DMS79 (cell line): ENCODE data around the gene INF2.
A peak's percentile ranks its signal among the peaks of the same experiment; 100 is the strongest.
"Not testable (repeated sequence)": the region's sequence is repeated elsewhere in the genome, so short reads cannot be mapped to it uniquely, and the experiment has no call there.

Experiments used
- DNase-seq: peaks from one replicate; lab custom pipeline; 2025; lab: John Stamatoyannopoulos, UW

The INF2 gene

DNA sequence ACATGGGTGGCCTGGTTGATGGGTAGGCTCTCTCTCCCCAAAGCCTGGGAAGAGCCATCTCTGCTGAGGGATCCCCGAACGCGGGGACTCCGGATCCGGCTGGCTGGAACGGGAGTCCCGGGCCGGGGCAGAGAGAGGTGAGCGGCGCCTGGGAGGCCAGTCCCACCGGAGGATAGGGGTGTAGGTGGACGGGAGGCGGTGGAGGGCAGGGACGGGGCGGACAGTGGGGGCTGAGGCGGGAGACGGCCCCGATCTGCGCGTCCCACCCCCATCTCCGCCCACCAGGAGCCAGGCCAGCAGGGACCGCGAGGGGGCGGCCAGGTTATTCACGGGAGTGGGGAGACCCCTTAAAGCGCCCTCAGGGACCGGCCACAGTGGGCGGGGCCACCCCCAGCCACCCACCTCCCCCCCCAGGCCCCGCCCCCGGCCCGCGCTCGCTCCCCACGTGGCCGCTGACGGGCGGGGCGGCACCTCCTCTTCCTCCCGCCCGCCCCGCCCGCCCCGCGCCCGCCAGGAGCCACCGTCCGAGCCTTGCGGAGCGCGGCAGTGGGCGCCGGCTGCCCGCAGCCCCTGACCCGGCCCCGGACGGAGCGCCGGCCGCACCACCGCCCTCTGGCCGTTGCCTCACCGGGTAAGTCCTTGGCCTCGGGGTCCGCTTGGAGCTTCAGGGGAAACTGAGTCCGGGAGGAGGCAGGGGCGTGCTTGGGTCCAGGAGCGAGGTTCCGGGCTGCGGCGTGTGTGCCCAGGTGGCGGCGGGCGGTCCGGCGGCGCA lies at the start of gene INF2:
Gene INF2 (plus strand): TSS at position 510 of the 772 bp plus-strand sequence. CDS start 11,748 bp downstream, outside the sequence.
- DNase-seq: peak; percentile 35

DNA sequence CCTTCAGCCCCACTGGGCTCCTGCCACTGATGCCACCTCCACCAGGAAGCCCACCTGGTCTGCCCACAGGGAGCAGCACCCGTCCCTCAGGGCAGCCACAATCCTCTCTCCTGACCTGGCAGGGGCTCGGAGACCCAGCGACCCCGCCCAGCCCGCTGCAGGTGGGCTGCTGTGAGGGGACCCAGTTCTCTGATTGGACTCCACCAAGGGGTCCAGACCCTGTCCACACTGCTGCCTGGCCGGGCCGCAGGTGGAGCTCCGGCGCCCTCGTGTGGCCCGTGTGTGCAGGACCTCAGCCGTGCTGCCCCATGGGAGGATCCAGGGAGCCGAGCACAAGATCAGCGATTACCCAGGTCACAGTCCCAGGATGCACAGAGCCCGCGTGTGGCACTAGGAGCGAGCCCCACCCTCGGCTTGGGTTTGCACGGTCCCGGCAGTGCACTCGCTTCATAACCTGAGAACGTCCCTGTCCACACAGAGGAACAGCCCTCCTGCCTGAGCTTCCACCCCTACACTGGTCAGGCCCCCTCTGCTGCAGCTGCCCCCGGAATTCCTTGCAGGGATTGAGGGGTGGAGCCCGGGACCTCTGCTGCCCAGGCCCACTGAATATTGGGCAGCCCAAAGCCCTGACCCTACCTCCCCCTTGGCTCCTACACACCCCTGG lies 49.4 kb upstream of the INF2 start:
- peak; percentile 47 for DNase-seq

DNA sequence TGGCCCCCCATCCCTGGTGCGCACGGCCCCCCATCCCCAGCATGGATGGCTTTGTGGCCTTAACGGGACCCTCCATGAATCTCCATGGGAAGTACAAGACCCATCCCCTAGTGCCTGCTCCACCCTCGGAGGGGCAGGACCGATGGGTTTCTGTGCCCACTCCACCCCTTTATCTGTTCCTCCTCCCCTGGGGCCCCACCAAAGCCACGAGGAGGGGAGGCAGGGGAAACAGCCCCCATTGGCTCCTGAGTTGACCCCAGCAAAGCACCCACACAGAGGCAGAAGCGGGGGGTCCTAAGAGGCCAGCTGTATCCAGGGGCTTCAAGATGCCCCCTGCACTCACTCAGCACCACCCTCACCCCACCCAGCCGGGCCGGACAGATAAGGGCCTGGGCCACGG lies 48.7 kb upstream of the INF2 start:
- no peak for DNase-seq

DNA sequence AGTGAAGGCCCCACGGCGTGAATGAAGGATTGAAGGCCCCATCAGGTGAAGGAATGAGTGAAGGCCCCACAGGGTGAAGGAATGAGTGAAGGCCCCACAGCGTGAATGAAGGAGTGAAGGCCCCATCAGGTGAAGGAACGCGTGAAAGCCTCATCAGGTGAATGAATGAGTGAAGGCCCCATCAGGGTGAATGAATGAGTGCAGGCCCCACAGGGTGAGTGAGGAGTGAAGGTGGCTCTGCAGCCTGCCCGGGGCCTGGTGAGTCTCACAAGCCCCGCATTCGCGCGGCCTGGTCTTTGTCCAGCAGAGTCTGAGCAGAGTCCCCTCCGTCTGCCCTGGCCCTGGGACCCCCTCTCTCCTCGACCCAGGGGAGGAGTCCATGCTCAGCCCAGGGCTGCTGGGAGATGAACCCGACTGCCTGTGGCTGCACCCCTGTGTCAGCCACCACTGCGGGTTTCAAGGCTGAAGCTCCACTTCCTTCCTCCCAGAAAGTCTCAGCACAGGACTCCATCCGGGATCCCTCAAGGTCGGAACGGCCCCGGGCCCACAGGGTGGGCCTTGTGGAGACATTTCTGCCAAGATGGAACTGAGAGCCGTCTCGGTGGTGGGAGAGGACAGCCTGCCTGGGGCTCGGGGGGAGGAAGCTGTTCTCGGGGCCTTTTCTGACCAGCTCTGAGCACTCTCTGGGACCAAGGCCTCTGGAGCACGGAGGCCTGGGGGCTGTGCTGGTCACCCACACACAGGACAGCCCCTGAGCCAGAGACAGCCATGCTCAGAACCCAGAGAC lies 47.5 kb upstream of the INF2 start:
- DNase-seq: no peak

DNA sequence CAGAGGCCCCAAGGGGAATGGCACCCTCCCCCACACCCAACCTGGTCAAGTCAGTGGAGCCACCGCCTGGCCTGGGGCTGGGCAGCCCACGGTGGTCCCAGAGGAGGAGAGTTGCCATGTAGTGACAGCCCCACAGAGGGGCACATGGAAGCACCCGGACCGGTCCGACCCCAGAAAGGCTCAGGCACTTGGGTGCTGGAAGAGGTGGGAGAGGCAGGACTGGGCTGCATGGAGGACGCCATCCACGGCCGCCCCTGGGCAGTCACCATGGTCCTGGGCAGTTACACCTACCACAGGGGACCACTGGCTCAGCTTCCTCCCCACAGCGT lies 46.9 kb upstream of the INF2 start:
- no peak for DNase-seq

DNA sequence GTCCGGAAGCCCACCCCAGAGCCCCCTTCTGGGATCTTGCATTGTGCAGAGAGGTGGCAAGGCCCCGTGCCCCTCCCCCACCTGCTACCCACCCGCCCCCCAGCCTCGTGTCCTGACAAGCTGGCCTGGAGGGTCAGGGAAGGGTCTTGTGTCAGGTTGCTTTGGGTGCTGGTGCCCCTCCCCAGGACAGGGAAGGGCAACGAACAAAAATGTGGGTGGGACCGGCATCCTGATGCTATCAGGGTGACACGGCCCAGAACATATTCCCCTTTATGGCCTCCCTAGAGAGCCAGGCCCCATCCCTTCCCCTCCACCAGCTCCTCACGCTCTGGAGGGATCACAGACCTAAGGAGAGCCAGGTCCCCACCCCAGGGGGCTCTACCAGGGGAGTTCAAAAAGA lies 46.1 kb upstream of the INF2 start:
- DNase-seq: no peak

DNA sequence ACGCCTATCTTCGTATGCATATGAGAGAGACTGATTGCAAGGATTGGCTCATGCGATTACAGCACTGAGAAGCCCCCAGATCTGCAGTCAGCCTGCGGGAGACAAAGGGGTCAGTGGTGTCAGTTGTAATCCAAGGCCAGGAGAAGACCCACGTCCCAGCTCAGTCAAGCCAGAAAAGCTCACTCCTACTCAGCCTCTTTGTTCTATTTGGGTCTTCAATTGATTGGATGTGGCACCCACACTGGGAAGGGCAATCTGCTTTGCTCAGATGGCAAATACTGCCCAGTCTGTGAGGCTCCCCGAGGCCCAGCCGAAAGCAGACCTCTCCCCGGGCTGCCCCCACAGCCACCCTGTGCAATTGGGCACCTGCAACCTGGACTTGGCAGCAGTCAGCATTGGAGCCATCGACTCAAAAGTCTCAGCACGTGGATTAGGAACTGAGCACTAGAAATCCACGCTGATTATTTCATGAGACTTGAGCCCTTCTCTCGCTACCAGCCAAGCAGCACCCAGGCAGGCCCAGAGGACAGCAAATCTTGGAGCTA lies 45.3 kb upstream of the INF2 start:
- DNase-seq: no peak

DNA sequence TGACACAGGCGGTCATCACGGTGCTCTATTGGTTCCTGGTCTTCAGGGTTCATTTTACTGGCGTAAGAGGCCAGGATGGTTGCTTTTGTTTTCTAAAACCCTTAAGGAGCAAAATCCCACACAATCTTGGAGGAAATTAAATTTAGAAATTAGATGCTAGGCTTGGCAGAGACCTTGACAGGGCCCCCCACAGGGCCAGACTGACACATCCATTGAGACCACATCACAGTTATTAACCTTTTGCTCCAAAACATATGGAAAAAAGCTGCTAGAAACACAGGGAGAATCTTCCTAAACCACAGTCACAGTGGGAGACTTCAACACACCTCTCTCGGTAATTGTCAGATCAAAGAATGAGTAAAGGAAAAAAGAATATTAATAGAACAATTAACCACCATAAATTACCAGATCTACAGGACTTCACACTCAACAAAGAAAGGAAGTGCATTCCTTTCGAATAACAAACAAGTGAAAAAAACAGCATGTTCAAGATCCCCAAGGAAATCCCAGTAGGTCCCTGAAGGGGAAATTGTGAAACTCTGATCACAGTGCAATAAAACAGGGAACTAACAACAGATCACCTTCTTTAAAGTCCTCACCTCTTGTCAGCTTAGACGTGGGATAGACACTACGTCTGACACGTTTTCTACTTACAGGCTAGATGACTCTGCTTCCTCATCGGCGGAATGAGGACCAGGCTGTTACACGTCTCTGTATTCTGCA lies 44.6 kb upstream of the INF2 start:
- DNase-seq: no peak

DNA sequence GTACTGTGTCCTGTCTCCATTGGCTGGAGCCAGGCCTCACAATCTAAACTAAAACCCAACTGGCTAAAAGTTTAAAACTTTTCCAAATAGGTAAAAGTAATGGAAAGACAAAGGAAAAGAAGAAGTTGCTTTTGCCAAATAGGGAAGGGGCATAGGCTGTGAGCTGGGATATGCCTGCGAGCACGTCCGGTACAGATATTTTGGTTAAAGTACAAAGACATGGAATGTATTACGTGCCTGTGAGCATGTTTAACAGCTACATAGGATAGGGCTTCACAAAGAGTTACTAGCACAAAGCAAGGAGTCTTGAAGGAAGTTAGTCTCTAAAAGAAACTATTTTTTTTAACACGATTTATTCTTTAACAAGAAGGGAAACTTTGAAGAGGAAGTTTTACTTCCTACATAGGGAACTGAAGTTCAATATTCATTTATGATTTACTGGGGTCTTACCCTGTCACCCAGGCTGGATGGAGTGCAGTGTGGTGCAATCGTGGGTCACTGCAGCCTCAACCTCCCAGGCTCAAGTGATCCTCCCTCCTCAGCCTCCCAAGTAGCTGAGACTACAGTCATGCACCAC lies 41.9 kb upstream of the INF2 start:
- no peak for DNase-seq

DNA sequence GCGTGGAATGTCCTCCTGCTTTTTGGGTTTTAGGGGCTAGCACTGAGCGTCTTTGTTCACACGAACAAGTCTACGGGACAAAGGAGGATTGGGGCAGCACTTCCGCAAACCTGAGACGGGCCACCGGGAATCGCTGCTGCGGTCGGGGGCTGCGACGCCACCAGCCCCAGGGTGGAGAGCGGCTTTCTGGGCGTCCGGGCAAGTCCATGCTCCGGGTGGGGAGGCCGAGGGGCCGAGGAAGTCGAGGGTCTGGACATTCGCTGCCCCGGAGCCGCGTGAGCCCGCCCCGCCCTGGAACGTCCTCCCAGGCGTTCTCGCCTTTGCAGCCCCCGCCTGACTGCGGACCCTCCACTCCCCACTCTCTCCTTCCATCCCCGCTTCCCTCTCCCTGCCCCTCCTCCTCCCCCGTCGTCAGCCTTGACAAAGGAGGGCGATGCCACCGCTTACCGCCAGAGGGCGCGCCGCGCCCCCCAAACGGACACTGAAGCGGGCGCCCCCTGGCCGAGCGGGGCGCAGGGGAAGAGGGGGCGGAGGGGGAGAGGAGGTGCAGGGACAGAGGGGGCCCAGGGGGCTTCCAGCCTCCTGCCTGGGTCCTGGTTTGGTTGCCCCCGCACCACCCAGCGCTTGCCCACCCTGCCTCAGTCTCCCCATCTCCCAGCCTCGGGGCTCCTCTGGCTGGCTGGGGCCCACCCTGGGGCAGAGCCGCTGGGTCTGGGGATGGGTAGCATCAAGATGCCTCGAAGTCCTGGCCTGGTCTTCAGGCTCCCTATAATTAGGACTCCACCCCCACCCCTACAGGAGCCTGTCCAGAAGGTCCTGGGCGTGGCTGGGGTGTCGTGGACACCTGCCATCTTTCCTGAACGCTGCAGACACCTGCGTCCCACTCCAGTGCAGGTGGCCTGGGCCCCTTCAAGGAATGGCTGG lies 39.1 kb upstream of the INF2 start:
- no peak for DNase-seq

DNA sequence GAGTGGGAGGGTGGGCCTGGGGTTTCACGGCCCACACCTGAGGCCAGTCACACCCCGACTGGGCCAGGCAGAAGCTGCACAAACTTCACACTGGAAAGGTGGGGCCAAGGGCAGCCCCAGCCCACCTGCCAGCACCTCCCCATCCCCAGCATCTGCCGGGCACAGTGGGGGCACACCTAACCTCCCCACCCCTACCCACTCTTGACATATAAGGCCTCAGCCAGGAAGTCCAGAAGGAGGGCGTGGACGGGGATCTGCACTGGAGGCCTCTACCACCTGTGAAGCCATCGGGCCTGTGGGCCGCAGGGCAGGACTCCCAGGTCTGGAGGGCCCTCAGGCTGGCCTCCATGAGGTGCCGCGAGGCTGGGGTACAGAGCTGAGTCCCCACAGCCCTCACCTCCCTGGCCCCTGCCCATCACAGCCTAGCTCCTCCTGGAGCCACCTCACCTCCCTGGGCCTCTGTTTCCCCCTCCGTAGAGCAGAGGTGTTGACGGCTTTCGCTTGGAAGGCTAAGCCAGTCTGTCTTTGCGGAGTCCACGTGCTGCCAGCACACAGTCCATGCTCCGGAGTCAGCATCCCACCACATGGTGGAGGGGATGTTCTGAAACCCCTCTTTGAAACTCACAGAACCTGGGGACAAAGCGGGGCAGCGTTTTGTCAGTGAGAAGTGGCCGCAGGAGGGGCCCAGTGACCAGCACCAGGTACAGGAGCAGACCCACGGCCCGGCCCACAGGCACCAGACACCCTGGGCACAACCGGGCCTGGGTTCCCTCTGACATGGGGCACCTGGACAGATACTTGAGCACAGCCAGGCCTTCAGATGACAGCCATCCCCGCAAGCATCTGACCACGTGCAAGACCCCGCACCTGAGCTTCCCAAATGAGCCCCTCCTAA lies 38.2 kb upstream of the INF2 start:
- DNase-seq: no peak

DNA sequence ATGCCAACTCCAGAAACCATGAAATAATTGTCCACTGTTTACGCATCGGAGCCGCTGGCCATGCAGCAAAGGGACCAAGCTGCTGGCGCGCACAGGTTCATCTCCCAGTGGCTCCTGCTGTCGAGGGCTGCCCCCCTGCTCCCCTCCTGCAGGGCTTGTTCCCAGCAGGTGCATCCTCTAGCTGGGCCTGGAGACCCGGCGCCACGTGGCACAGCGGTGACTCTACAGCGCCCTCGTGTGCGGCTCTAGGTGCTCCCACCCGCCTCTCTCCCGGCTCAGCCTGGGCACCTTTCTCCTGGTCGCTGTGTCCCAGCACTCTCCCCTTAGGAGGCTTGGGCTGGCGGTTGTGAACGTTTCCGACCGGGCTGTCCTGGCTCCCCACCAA lies 37.5 kb upstream of the INF2 start:
- no peak for DNase-seq

DNA sequence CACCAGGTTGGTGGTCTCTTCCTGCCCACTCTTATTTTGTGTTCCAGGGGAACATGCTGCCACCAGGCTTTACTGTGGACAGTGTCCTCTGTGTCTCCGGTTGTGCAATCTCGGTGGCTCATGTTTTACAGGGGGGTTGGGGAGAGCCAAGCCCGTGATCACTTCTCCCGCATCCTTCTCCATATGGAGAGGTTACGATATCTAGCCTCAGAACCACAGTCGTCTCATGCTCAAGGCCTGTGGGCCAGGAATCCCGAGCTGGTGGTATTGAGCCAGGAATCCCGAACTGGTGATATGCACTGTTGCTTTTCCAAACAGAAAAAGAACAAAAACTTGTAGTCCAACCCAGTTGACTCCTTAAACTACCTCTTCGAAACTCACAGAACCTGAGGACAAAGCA lies 37.0 kb upstream of the INF2 start:
- no peak for DNase-seq

DNA sequence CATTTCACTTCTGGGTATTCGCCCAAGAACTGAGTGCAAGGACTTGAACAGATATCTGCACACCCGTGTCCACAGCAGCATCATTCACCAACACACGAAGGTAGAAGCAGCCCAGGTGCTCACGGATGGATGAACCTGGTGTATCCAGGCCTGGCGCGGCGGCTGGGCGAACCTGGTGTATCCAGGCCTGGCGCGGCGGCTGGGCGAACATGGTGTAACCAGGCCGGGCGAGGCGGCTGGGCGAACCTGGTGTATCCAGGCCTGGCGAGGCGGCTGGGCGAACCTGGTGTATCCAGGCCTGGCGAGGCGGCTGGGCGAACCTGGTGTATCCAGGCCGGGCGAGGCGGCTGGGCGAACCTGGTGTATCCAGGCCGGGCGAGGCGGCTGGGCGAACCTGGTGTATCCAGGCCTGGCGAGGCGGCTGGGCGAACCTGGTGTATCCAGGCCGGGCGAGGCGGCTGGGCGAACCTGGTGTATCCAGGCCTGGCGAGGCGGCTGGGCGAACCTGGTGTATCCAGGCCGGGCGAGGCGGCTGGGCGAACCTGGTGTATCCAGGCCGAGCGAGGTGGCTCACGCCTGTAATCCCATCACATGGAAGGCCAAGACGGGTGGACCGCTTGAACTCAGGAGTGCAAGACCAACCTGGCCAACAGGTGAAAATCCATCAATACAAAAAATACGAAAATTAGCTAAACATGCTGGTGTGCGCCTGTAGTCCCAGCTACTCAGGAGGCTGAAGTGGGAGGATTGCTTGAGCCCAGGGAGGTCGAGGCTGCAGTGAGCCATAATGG lies 36.1 kb upstream of the INF2 start:
- DNase-seq: not testable (repeated sequence)

DNA sequence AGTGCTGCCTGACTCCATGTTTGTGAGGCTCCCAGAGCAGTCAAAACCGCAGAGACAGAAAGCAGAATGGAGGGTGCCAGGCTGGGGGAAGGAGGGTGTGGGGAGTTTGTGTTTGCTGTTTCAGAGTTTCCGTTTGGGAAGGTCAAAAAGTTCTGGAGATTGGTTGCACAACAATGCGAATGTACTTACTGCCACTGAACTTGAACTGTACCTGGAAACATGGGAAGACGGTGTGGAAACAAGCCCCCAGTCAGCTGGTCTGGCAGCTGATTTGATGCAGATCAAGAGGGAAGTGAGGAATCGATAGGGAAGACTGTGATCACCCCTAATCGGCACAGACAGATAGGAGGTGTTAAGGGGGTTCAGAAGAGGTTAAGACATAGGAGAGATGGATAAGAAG lies 35.3 kb upstream of the INF2 start:
- DNase-seq: no peak

DNA sequence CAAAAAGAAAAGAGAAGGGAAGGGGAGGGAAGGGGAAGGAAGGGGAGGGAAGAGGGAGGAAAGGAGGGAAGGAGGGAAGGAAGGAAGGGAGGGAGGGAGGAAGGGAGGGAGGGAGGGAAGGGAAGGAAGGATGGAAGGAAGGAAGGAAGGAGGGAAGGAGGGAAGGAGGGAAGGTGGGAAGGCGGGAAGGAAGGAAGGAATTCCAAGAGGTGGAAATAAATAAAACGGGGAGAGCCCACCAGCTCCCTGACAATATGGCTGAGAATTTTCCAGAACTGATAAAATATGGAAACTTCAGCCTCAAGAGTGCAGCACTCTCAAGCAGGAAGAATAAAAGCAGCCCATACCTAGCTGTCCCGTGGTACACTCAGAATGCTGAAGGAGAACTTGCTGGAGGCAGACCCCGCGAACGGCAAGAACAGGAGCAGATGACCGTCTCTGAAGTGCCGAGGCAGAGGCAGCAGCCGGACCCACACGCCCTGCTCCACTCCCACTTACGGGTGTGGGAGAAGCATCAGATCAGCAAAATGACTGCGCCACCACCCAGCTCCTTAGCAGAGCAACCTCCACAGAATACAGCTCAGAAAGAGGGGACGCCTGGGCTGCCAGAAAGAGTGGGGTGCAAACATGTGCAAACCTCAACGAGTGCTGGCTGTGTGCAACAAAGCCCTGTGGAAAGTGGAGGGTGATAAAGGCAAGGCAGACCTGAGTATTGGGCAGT lies 34.1 kb upstream of the INF2 start:
- no peak for DNase-seq

DNA sequence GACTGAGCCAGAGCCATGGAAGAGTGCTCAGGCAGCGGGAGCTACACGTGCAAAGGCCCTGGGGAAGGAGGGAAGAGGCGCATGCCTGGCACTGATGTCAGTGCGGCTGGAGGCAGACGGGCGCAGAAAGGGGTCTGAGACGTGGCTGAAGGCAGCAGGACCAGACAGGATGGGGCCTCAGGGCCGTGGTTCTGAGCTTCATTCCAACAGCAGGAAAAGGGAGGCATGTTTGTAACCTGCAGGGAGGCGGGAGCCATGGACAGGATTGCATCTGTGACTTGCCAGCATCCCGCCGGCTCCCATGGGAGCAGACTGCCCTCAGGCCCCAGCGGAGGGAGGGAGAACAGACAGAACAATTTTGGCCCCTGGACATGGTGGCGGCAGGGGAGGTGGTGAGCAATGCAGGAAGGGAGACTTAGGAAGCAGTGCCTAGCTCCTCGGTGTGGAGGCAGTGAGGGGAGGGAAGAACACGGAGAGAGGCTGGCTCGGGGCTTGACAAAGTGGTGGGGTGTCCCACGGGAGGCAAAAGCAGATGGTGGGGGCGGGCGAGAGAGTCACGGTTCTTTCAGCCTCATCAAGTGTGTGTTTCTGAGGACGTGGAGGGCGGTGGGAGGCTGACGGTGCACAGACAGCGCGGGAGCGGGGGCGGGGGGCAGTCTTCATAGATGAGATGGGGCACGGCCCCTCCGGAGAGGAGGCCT lies 33.3 kb upstream of the INF2 start:
- no peak for DNase-seq
